GM23338 (cell line): ENCODE results near the gene NXN. TPM values are rescaled to one million over a fixed set of nuclear protein-coding genes. Genes with fewer than 3 reads are reported as not detected.
"Not testable (repeated sequence)": the region's sequence is repeated elsewhere in the genome, so short reads cannot be mapped to it uniquely, and the experiment has no call there.

Experiments
- ATAC-seq: fragments of 200-7000 bp; cut with Tn5 transposase; 3 replicates; pipeline ENCODE4 v1.9.1; 2020
- DNase-seq: peaks from one replicate; pipeline ENCODE4 v3.0.0-alpha.2; 2015; ENCODE audit warnings: low spot score
- H2AFZ ChIP-seq: fragments of 200-600 bp; sonication (generic); 2 replicates; pipeline ENCODE4 v1.8.0; 2016; ENCODE audit warnings: antibody characterized with exemption, mild to moderate bottlenecking, moderate library complexity
- H3F3A ChIP-seq: fragments of 200-600 bp; sonication (generic); replicated peaks from 2 replicates; pipeline ENCODE4 v1.8.0; 2017; ENCODE audit warnings: antibody characterized with exemption, mixed run types, low read depth
- H3K27ac ChIP-seq: fragments of 200-600 bp; sonication (generic); 2 replicates; pipeline ENCODE4 v1.6.1; 2016; ENCODE audit warnings: low read depth
- H3K27me3 ChIP-seq: fragments of 200-600 bp; sonication (generic); 2 replicates; pipeline ENCODE4 v1.8.0; 2016; ENCODE audit warnings: mild to moderate bottlenecking, mixed run types, moderate library complexity; ENCODE audit not compliant: insufficient read depth
- H3K36me3 ChIP-seq: fragments of 200-600 bp; sonication (generic); 2 replicates; pipeline ENCODE4 v1.8.0; 2016; ENCODE audit warnings: mild to moderate bottlenecking; ENCODE audit not compliant: insufficient read depth
- H3K4me1 ChIP-seq: fragments of 200-600 bp; sonication (generic); 2 replicates; pipeline ENCODE4 v1.8.0; 2016; ENCODE audit warnings: mild to moderate bottlenecking, moderate library complexity; ENCODE audit not compliant: insufficient read depth
- H3K4me2 ChIP-seq: fragments of 200-600 bp; sonication (generic); 2 replicates; pipeline ENCODE4 v1.7.1; 2017; ENCODE audit warnings: mixed run types
- H3K4me3 ChIP-seq: fragments of 200-600 bp; sonication (generic); 2 replicates; pipeline ENCODE4 v1.6.1; 2016; ENCODE audit warnings: mixed run types
- H3K79me2 ChIP-seq: fragments of 200-600 bp; sonication (generic); replicated peaks from 2 replicates; pipeline ENCODE4 v1.8.0; 2017; ENCODE audit warnings: mild to moderate bottlenecking; ENCODE audit not compliant: insufficient read depth
- H3K9me2 ChIP-seq: fragments of 200-600 bp; sonication (generic); 2 replicates; pipeline ENCODE4 v1.8.0; 2017; ENCODE audit not compliant: insufficient read depth
- H4K20me1 ChIP-seq: fragments of 200-600 bp; sonication (generic); replicated peaks from 2 replicates; pipeline ENCODE4 v1.8.0; 2017; ENCODE audit warnings: mild to moderate bottlenecking; ENCODE audit not compliant: insufficient read depth
- H3K27ac Mint-ChIP-seq: 2 replicates; pipeline ENCODE4 v1.8.0; 2020; ENCODE audit warnings: inconsistent platforms, mild to moderate bottlenecking, moderate library complexity, mixed read lengths
- H3K27me3 Mint-ChIP-seq: 3 replicates; pipeline ENCODE4 v1.8.0; 2022; ENCODE audit warnings: low read depth, mild to moderate bottlenecking, moderate library complexity, mixed read lengths, inconsistent platforms; ENCODE audit not compliant: insufficient read depth, poor library complexity
- H3K36me3 Mint-ChIP-seq: 3 replicates; pipeline ENCODE4 v1.8.0; 2021; ENCODE audit warnings: low read depth, mild to moderate bottlenecking, inconsistent platforms, moderate library complexity, mixed read lengths
- H3K4me1 Mint-ChIP-seq: 3 replicates; pipeline ENCODE4 v1.8.0; 2020; ENCODE audit warnings: mild to moderate bottlenecking, inconsistent platforms, mixed read lengths
- H3K4me3 Mint-ChIP-seq: 3 replicates; pipeline ENCODE4 v1.8.0; 2021; ENCODE audit warnings: moderate library complexity, mild to moderate bottlenecking, inconsistent platforms, mixed read lengths
- H3K9me3 Mint-ChIP-seq: 3 replicates; pipeline ENCODE4 v1.8.0; 2020; ENCODE audit warnings: moderate library complexity, mild to moderate bottlenecking, inconsistent platforms, mixed read lengths
- EZH2 ChIP-seq: fragments of 200-600 bp; sonication (generic); IDR thresholded peaks from one replicate; pipeline ENCODE4 v1.8.0; 2017; ENCODE audit warnings: antibody characterized with exemption, mild to moderate bottlenecking, low read depth; ENCODE audit not compliant: unreplicated experiment
- EZH2phosphoT487 ChIP-seq: fragments of 200-600 bp; sonication (generic); IDR thresholded peaks from one replicate; pipeline ENCODE4 v1.8.1; 2018; ENCODE audit warnings: antibody characterized with exemption; ENCODE audit not compliant: unreplicated experiment
- JUNB ChIP-seq: IDR thresholded peaks from one replicate; pipeline ENCODE4 v1.6.1; 2016; ENCODE audit warnings: antibody characterized with exemption; ENCODE audit not compliant: unreplicated experiment
- NANOG ChIP-seq: IDR thresholded peaks from 2 replicates; pipeline ENCODE4 v1.6.1; 2016; ENCODE audit warnings: antibody characterized with exemption, borderline replicate concordance
- POLR2AphosphoS5 ChIP-seq: IDR thresholded peaks from 2 replicates; pipeline ENCODE4 v1.6.1; 2016; ENCODE audit warnings: antibody characterized with exemption, low read depth
- STAT1 ChIP-seq: IDR thresholded peaks from one replicate; pipeline ENCODE4 v1.6.1; 2016; ENCODE audit warnings: antibody characterized with exemption; ENCODE audit not compliant: unreplicated experiment
- ZNF114 ChIP-seq: fragments of 250-450 bp; sonication (Bioruptor Pico); IDR thresholded peaks from 2 replicates; pipeline ENCODE4 v1.5.0; 2020; ENCODE audit warnings: mild to moderate bottlenecking, moderate library complexity
- ZNF331 ChIP-seq: fragments of 250-450 bp; sonication (Bioruptor Pico); IDR thresholded peaks from 2 replicates; pipeline ENCODE4 v1.5.0; 2020; ENCODE audit warnings: low read depth, mild to moderate bottlenecking, moderate library complexity
- polyA plus RNA-seq: library from polyadenylated mRNA; unstranded; fragments of >200 nt; fragmentation: Nextera tagmentation; extraction: Ambion mirVana; gene quantifications from 2 replicates; pipeline ENCODE4 v1.2.1, GENCODE V29; 2016
- total RNA-seq: library from RNA; depleted of rRNA; stranded (reverse); fragments of >200 nt; shearing (Covaris generic); gene quantifications from 2 replicates; pipeline ENCODE4 v1.2.3, GENCODE V29; 2014
- TF ChIP-seq, protein P1 (sequence below): fragments of 250-450 bp; sonication (Bioruptor Pico); IDR thresholded peaks from 2 replicates; pipeline ENCODE4 v1.5.0; 2020; ENCODE audit warnings: mild to moderate bottlenecking, moderate library complexity
- TF ChIP-seq, protein P2 (sequence below): IDR thresholded peaks from one replicate; pipeline ENCODE4 v1.6.1; 2018; ENCODE audit warnings: antibody characterized with exemption; ENCODE audit not compliant: unreplicated experiment

NXN gene
- total and polyA plus RNA-seq, 2 experiments from 2014 or later, result 31.8 to 105 TPM

- TF ChIP-seq, protein P1, sequence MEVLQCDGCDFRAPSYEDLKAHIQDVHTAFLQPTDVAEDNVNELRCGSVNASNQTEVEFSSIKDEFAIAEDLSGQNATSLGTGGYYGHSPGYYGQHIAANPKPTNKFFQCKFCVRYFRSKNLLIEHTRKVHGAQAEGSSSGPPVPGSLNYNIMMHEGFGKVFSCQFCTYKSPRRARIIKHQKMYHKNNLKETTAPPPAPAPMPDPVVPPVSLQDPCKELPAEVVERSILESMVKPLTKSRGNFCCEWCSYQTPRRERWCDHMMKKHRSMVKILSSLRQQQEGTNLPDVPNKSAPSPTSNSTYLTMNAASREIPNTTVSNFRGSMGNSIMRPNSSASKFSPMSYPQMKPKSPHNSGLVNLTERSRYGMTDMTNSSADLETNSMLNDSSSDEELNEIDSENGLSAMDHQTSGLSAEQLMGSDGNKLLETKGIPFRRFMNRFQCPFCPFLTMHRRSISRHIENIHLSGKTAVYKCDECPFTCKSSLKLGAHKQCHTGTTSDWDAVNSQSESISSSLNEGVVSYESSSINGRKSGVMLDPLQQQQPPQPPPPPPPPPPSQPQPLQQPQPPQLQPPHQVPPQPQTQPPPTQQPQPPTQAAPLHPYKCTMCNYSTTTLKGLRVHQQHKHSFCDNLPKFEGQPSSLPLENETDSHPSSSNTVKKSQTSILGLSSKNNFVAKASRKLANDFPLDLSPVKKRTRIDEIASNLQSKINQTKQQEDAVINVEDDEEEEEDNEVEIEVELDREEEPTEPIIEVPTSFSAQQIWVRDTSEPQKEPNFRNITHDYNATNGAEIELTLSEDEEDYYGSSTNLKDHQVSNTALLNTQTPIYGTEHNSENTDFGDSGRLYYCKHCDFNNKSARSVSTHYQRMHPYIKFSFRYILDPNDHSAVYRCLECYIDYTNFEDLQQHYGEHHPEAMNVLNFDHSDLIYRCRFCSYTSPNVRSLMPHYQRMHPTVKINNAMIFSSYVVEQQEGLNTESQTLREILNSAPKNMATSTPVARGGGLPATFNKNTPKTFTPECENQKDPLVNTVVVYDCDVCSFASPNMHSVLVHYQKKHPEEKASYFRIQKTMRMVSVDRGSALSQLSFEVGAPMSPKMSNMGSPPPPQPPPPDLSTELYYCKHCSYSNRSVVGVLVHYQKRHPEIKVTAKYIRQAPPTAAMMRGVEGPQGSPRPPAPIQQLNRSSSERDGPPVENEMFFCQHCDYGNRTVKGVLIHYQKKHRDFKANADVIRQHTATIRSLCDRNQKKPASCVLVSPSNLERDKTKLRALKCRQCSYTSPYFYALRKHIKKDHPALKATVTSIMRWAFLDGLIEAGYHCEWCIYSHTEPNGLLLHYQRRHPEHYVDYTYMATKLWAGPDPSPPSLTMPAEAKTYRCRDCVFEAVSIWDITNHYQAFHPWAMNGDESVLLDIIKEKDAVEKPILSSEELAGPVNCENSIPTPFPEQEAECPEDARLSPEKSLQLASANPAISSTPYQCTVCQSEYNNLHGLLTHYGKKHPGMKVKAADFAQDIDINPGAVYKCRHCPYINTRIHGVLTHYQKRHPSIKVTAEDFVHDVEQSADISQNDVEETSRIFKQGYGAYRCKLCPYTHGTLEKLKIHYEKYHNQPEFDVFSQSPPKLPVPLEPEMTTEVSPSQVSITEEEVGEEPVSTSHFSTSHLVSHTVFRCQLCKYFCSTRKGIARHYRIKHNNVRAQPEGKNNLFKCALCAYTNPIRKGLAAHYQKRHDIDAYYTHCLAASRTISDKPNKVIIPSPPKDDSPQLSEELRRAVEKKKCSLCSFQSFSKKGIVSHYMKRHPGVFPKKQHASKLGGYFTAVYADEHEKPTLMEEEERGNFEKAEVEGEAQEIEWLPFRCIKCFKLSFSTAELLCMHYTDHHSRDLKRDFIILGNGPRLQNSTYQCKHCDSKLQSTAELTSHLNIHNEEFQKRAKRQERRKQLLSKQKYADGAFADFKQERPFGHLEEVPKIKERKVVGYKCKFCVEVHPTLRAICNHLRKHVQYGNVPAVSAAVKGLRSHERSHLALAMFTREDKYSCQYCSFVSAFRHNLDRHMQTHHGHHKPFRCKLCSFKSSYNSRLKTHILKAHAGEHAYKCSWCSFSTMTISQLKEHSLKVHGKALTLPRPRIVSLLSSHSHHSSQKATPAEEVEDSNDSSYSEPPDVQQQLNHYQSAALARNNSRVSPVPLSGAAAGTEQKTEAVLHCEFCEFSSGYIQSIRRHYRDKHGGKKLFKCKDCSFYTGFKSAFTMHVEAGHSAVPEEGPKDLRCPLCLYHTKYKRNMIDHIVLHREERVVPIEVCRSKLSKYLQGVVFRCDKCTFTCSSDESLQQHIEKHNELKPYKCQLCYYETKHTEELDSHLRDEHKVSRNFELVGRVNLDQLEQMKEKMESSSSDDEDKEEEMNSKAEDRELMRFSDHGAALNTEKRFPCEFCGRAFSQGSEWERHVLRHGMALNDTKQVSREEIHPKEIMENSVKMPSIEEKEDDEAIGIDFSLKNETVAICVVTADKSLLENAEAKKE, result no peak
- TF ChIP-seq EZH2phosphoT487, result no peak
- no peak for TF ChIP-seq POLR2AphosphoS5
- TF ChIP-seq ZNF331, result no peak
- no peak for TF ChIP-seq ZNF114 (CRISPR knock-in tag)
- TF ChIP-seq EZH2, result no peak
- TF ChIP-seq, protein P2, sequence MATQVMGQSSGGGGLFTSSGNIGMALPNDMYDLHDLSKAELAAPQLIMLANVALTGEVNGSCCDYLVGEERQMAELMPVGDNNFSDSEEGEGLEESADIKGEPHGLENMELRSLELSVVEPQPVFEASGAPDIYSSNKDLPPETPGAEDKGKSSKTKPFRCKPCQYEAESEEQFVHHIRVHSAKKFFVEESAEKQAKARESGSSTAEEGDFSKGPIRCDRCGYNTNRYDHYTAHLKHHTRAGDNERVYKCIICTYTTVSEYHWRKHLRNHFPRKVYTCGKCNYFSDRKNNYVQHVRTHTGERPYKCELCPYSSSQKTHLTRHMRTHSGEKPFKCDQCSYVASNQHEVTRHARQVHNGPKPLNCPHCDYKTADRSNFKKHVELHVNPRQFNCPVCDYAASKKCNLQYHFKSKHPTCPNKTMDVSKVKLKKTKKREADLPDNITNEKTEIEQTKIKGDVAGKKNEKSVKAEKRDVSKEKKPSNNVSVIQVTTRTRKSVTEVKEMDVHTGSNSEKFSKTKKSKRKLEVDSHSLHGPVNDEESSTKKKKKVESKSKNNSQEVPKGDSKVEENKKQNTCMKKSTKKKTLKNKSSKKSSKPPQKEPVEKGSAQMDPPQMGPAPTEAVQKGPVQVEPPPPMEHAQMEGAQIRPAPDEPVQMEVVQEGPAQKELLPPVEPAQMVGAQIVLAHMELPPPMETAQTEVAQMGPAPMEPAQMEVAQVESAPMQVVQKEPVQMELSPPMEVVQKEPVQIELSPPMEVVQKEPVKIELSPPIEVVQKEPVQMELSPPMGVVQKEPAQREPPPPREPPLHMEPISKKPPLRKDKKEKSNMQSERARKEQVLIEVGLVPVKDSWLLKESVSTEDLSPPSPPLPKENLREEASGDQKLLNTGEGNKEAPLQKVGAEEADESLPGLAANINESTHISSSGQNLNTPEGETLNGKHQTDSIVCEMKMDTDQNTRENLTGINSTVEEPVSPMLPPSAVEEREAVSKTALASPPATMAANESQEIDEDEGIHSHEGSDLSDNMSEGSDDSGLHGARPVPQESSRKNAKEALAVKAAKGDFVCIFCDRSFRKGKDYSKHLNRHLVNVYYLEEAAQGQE, result no peak
- no peak for TF ChIP-seq NANOG
- TF ChIP-seq STAT1, result no peak
- TF ChIP-seq JUNB, result no peak
These were observed 149.2 kb downstream of the NXN start (continued) for GRCh38 chr17:830381-830780.

GRCh38 chr17:829614-830013 lies 150.0 kb downstream of the NXN start:
- peaks cover 66% of the 10 kb centered on the region for H3K79me2 ChIP-seq
- ATAC-seq, H3K27me3 ChIP-seq, H3K4me3 Mint-ChIP-seq, H4K20me1 ChIP-seq, H3K27me3 Mint-ChIP-seq, H3K27ac ChIP-seq, H3K4me3 ChIP-seq, DNase-seq, H3K4me2 ChIP-seq, H3K4me1 Mint-ChIP-seq, H3K4me1 ChIP-seq, H3K9me2 ChIP-seq, H3K27ac Mint-ChIP-seq, H3F3A ChIP-seq, H3K9me3 Mint-ChIP-seq, H2AFZ ChIP-seq, H3K36me3 ChIP-seq: not testable (repeated sequence)
- H3K36me3 Mint-ChIP-seq, result peaks cover 21% of the 10 kb centered on the region
